Measurements from ENCODE around the gene LTA. TPM values are rescaled to one million over a fixed set of nuclear protein-coding genes. Genes with fewer than 3 reads are reported as not detected.

LTA gene
- total RNA-seq, 1 experiment from 2014 or later = 1.1 TPM

GRCh38 chr6:31540640-31541039 lies 31.4 kb upstream of the LTA start:
- no peak for TF ChIP-seq ELF1 (IDR thresholded peaks at IDR 0.05; ENCODE audit: borderline replicate concordance, low read depth)
- TF ChIP-seq POLR2A (IDR thresholded peaks at IDR 0.05; ENCODE audit: borderline replicate concordance, extremely low read depth, insufficient read depth, insufficient read length) = no peak
- no peak for TF ChIP-seq SRF (IDR thresholded peaks at IDR 0.05; ENCODE audit: low read depth)
- TF ChIP-seq ZNF274 (IDR thresholded peaks at IDR 0.05; ENCODE audit: low read depth, low read length) = no peak
- TF ChIP-seq, protein P1, sequence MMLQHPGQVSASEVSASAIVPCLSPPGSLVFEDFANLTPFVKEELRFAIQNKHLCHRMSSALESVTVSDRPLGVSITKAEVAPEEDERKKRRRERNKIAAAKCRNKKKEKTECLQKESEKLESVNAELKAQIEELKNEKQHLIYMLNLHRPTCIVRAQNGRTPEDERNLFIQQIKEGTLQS (IDR thresholded peaks at IDR 0.05) = no peak
- TF ChIP-seq MAX (IDR thresholded peaks at IDR 0.05) = no peak
- TF ChIP-seq SIN3A (IDR thresholded peaks at IDR 0.05; ENCODE audit: low read depth) = no peak
- no peak for TF ChIP-seq CBX3 (IDR thresholded peaks at IDR 0.05; ENCODE audit: low read depth)
- TF ChIP-seq CTCF (IDR thresholded peaks at IDR 0.05 in 2 of 3, conservative IDR thresholded peaks at IDR 0.05 in 1 of 3; ENCODE audit: borderline replicate concordance in 1 of 3, insufficient read depth in 1 of 3, low read depth in 2 of 3, low read length in 2 of 3) = no peak
- no peak for TF ChIP-seq EZH2phosphoT487 (IDR thresholded peaks at IDR 0.05; ENCODE audit: borderline replicate concordance)
- TF ChIP-seq CEBPB (IDR thresholded peaks at IDR 0.05; ENCODE audit: low read depth) = no peak
- TF ChIP-seq JUND (IDR thresholded peaks at IDR 0.05) = no peak
- no peak for TF ChIP-seq TCF7L2 (IDR thresholded peaks at IDR 0.05; ENCODE audit: borderline replicate concordance, extremely low read depth, insufficient read depth, insufficient read length)
- TF ChIP-seq YY1 (IDR thresholded peaks at IDR 0.05; ENCODE audit: extremely low read depth, insufficient replicate concordance, low read depth, low read length) = no peak
- no peak for TF ChIP-seq EGR1 (IDR thresholded peaks at IDR 0.05; ENCODE audit: low read depth)
- TF ChIP-seq EZH2 (IDR thresholded peaks at IDR 0.05) = no peak
- TF ChIP-seq ZFX (IDR thresholded peaks at IDR 0.05) = no peak
- TF ChIP-seq, protein P2, sequence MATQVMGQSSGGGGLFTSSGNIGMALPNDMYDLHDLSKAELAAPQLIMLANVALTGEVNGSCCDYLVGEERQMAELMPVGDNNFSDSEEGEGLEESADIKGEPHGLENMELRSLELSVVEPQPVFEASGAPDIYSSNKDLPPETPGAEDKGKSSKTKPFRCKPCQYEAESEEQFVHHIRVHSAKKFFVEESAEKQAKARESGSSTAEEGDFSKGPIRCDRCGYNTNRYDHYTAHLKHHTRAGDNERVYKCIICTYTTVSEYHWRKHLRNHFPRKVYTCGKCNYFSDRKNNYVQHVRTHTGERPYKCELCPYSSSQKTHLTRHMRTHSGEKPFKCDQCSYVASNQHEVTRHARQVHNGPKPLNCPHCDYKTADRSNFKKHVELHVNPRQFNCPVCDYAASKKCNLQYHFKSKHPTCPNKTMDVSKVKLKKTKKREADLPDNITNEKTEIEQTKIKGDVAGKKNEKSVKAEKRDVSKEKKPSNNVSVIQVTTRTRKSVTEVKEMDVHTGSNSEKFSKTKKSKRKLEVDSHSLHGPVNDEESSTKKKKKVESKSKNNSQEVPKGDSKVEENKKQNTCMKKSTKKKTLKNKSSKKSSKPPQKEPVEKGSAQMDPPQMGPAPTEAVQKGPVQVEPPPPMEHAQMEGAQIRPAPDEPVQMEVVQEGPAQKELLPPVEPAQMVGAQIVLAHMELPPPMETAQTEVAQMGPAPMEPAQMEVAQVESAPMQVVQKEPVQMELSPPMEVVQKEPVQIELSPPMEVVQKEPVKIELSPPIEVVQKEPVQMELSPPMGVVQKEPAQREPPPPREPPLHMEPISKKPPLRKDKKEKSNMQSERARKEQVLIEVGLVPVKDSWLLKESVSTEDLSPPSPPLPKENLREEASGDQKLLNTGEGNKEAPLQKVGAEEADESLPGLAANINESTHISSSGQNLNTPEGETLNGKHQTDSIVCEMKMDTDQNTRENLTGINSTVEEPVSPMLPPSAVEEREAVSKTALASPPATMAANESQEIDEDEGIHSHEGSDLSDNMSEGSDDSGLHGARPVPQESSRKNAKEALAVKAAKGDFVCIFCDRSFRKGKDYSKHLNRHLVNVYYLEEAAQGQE (IDR thresholded peaks at IDR 0.05; ENCODE audit: low read depth) = no peak
- no peak for TF ChIP-seq POLR2AphosphoS5 (IDR thresholded peaks at IDR 0.05; ENCODE audit: low read depth, low read length)
- no peak for TF ChIP-seq RAD21 (IDR thresholded peaks at IDR 0.05; ENCODE audit: low read depth)
- Histone ChIP-seq H3K79me2 (ENCODE audit: insufficient read depth, low read length) (peaks cover 69% of the 10 kb centered on the region), H3K27ac (ENCODE audit: low read depth, low read length) (peak overlapping the region; percentile 96), H3K9ac (ENCODE audit: low read length) (peak overlapping the region; percentile 97), H3K9me2 (ENCODE audit: insufficient read depth) (no peaks in the 10 kb centered on the region), H3K27me3 (ENCODE audit: insufficient read depth, low read length) (no peaks in the 10 kb centered on the region), H3K4me2 (ENCODE audit: low read length) (peak overlapping the region; percentile 85), H3K4me3 (replicated peaks in 1 of 2; ENCODE audit: low read depth in 1 of 2, low read length in 2 of 2) (peak overlapping the region; percentile 85 to 98), H3K4me1 (ENCODE audit: control insufficient read depth in 1 of 2, insufficient read depth in 2 of 2, low read length in 2 of 2) (peaks cover 14 to 26% of the 10 kb centered on the region in 2 experiments), H3K36me3 (ENCODE audit: control insufficient read depth in 1 of 2, insufficient read depth in 2 of 2, low read length in 2 of 2) (peaks cover 44 to 47% of the 10 kb centered on the region in 2 experiments), H4K20me1 (ENCODE audit: insufficient read depth) (peaks cover 32% of the 10 kb centered on the region; the same call in 1 of the 2 replicates), H2AFZ (ENCODE audit: low read depth, low read length, poor library complexity, severe bottlenecking) (no peak overlapping the region), H3K9me3 (ENCODE audit: control insufficient read depth in 1 of 2, insufficient read depth in 1 of 2, low read depth in 1 of 2, low read length in 2 of 2) (no peaks in the 10 kb centered on the region)
- ChIA-PET POLR2A (interaction anchor here (0.7 to 2.1 kb wide), 7 partner anchors 11 to 1666 kb away, joined by 3 to 10 read pairs (median 5); no protein-coding TSS in a partner anchor), CTCF (interaction anchor here (1.3 kb wide), 1 partner anchor 58 kb away, joined by 8 read pairs; no protein-coding TSS in a partner anchor), RAD21 (ENCODE audit: low non-redundant PET in 1 of 2, low total read pairs in 2 of 2, uncharacterized antibody in 2 of 2, unreplicated experiment in 2 of 2) (interaction anchor here in 1 of 2 experiments (1.7 kb wide), 1 partner anchor 58 kb away, joined by 5 read pairs; no protein-coding TSS in a partner anchor)
- intact Hi-C loops (cut with micrococcal nuclease) = loop anchor here (10.0 kb wide), 1 partner anchor 294 kb away; no protein-coding TSS in a partner anchor
- DNase-seq (ENCODE audit: low read depth, low spot score) (no peak), ATAC-seq (no peak)
- no TSS peak for BruUV-seq (replicated peaks)
